HepG2 (cell line): Measurements from ENCODE around the gene SKI. TPM values are rescaled to one million over a fixed set of nuclear protein-coding genes. Genes with fewer than 3 reads are reported as not detected.

Source experiments
- CTCF ChIP-seq: sonication (generic); formaldehyde crosslinking; IDR thresholded peaks from 2 replicates; pipeline ENCODE4 v1.5.0; 2020; ENCODE audit warnings: mild to moderate bottlenecking, missing genetic modification reagents, moderate library complexity
- HDAC1 ChIP-seq: sonication (generic); formaldehyde crosslinking; IDR thresholded peaks from 2 replicates; pipeline ENCODE4 v1.5.1; 2020; ENCODE audit warnings: mild to moderate bottlenecking, missing genetic modification reagents
- KLF12 ChIP-seq: sonication (generic); formaldehyde crosslinking; IDR thresholded peaks from 2 replicates; pipeline ENCODE4 v1.4.0; 2020; ENCODE audit warnings: missing genetic modification reagents, borderline replicate concordance
- PHF21A ChIP-seq: sonication (generic); formaldehyde crosslinking; IDR thresholded peaks from 2 replicates; pipeline ENCODE4 v1.5.0; 2020; ENCODE audit warnings: mild to moderate bottlenecking, missing genetic modification reagents
- RXRA ChIP-seq: sonication (generic); formaldehyde crosslinking; IDR thresholded peaks from 2 replicates; pipeline ENCODE4 v1.5.1; 2020; ENCODE audit warnings: missing genetic modification reagents
- SOX6 ChIP-seq, 2 experiments: fragments of 450-650 bp in 1 of 2; sonication (generic) in 1 of 2; formaldehyde crosslinking in 1 of 2; IDR thresholded peaks; 2 replicates each; pipeline versions ENCODE4 v1.4.0 to v1.6.1; 2017 to 2020; ENCODE audit warnings: antibody characterized with exemption in 1 of 2, mild to moderate bottlenecking in 1 of 2, missing genetic modification reagents in 1 of 2
- ZNF33A ChIP-seq: sonication (generic); formaldehyde crosslinking; IDR thresholded peaks from 2 replicates; pipeline ENCODE4 v1.5.1; 2020; ENCODE audit warnings: missing genetic modification reagents, mild to moderate bottlenecking, moderate library complexity, borderline replicate concordance
- ZNF687 ChIP-seq: sonication (generic); formaldehyde crosslinking; IDR thresholded peaks from 2 replicates; pipeline ENCODE4 v1.5.1; 2020; ENCODE audit warnings: mild to moderate bottlenecking, missing genetic modification reagents, moderate library complexity
- ZNF772 ChIP-seq: sonication (generic); formaldehyde crosslinking; IDR thresholded peaks from 2 replicates; pipeline ENCODE4 v1.5.0; 2020; ENCODE audit warnings: mild to moderate bottlenecking, missing genetic modification reagents
- polyA plus RNA-seq, 8 experiments: library from polyadenylated mRNA; depleted of rRNA in 3 of 8; stranded (reverse) in 7 of 8; unstranded in 1 of 8; fragments of >200 nt; fragmentation: Illumina TruSeq in 4 of 8; extraction: Trizol in 4 of 8; gene quantifications; 2 replicates each; pipeline versions ENCODE4 v1.2.1 to v1.2.3, GENCODE V29; 2011 to 2016; ENCODE audit warnings: low read depth in 4 of 8, missing spikeins in 1 of 8, mixed read lengths in 1 of 8; ENCODE audit not compliant: insufficient read depth in 1 of 8
- total RNA-seq, 5 experiments: library from RNA; depleted of rRNA; stranded (reverse); fragments of >200 nt; fragmentation: Illumina TruSeq; extraction: Trizol; gene quantifications; 2 replicates each; pipeline ENCODE4 v1.2.3, GENCODE V29; 2016; ENCODE audit warnings: low read depth in 1 of 5
- TF ChIP-seq, protein P1 (sequence below): sonication (generic); formaldehyde crosslinking; IDR thresholded peaks from 2 replicates; pipeline ENCODE4 v1.4.0; 2020; ENCODE audit warnings: mild to moderate bottlenecking, missing genetic modification reagents
- TF ChIP-seq, protein P2 (sequence below): sonication (generic); formaldehyde crosslinking; IDR thresholded peaks from 2 replicates; pipeline ENCODE4 v1.8.0; 2022; ENCODE audit warnings: missing genetic modification reagents, mild to moderate bottlenecking, moderate library complexity, borderline replicate concordance

Gene SKI
- total and polyA plus RNA-seq, 2 of the 13 experiments (the other 11 are each of a cell fraction or from before 2014, with no cell fraction given) = 4.7 to 6.9 TPM

GRCh38 chr1:2322065-2322571 is 94.0 kb downstream of the SKI start (continued):
- TF ChIP-seq ZNF687 (CRISPR knock-in tag) (peak; percentile 57; the same call in 1 of the 2 replicates), CTCF (CRISPR knock-in tag) (peak; percentile 32), PHF21A (CRISPR knock-in tag) (0 out of 2 replicates have a peak, but pooled peaks have one; percentile 24), SOX6 (IDR thresholded peaks at IDR 0.05) (no peak), SOX6 (CRISPR knock-in tag; IDR thresholded peaks at IDR 0.05) (0 out of 2 replicates have a peak, but pooled peaks have one; percentile 16), ZNF772 (CRISPR knock-in tag) (no peak), RXRA (CRISPR knock-in tag) (0 out of 2 replicates have a peak, but pooled peaks have one; percentile 24), ZNF33A (no peak), KLF12 (CRISPR knock-in tag) (no peak), HDAC1 (peak; percentile 29; the same call in 1 of the 2 replicates)
- TF ChIP-seq, protein P1, sequence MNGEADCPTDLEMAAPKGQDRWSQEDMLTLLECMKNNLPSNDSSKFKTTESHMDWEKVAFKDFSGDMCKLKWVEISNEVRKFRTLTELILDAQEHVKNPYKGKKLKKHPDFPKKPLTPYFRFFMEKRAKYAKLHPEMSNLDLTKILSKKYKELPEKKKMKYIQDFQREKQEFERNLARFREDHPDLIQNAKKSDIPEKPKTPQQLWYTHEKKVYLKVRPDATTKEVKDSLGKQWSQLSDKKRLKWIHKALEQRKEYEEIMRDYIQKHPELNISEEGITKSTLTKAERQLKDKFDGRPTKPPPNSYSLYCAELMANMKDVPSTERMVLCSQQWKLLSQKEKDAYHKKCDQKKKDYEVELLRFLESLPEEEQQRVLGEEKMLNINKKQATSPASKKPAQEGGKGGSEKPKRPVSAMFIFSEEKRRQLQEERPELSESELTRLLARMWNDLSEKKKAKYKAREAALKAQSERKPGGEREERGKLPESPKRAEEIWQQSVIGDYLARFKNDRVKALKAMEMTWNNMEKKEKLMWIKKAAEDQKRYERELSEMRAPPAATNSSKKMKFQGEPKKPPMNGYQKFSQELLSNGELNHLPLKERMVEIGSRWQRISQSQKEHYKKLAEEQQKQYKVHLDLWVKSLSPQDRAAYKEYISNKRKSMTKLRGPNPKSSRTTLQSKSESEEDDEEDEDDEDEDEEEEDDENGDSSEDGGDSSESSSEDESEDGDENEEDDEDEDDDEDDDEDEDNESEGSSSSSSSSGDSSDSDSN (CRISPR knock-in tag) = peak; percentile 83
- TF ChIP-seq, protein P2, sequence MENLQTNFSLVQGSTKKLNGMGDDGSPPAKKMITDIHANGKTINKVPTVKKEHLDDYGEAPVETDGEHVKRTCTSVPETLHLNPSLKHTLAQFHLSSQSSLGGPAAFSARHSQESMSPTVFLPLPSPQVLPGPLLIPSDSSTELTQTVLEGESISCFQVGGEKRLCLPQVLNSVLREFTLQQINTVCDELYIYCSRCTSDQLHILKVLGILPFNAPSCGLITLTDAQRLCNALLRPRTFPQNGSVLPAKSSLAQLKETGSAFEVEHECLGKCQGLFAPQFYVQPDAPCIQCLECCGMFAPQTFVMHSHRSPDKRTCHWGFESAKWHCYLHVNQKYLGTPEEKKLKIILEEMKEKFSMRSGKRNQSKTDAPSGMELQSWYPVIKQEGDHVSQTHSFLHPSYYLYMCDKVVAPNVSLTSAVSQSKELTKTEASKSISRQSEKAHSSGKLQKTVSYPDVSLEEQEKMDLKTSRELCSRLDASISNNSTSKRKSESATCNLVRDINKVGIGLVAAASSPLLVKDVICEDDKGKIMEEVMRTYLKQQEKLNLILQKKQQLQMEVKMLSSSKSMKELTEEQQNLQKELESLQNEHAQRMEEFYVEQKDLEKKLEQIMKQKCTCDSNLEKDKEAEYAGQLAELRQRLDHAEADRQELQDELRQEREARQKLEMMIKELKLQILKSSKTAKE = no peak
